Right lobe of liver (tissue), 4 donors: ENCODE data around the gene GAPVD1.

Experiments
- CTCF ChIP-seq, 4 donors: fragments of 200-600 bp in 3 of 4; fragments of 450-650 bp in 1 of 4; IDR thresholded peaks; one replicate each; pipeline versions ENCODE4 v1.5.1 to v1.8.0; 2016 to 2022; ENCODE audit warnings: antibody characterized with exemption in 4 of 4, mild to moderate bottlenecking in 2 of 4
- POLR2A ChIP-seq: fragments of 450-650 bp; IDR thresholded peaks from one replicate; pipeline ENCODE4 v1.6.1; 2017; ENCODE audit warnings: antibody characterized with exemption, mild to moderate bottlenecking
- donor health status: DM: no; HTN: no; CAD: no.
- donor health status: DM: no; HTN: no; CAD: no.
- donor health status: DM: no; HTN: yes; CAD: no.

- TF ChIP-seq CTCF (IDR thresholded peaks at IDR 0.05) (no peak), POLR2A (no peak)
Observed at GRCh38 chr9:125260561-125260960, 1.1 kb upstream of the GAPVD1 start.
